ENCODE results near the gene KIF19.

DNA sequence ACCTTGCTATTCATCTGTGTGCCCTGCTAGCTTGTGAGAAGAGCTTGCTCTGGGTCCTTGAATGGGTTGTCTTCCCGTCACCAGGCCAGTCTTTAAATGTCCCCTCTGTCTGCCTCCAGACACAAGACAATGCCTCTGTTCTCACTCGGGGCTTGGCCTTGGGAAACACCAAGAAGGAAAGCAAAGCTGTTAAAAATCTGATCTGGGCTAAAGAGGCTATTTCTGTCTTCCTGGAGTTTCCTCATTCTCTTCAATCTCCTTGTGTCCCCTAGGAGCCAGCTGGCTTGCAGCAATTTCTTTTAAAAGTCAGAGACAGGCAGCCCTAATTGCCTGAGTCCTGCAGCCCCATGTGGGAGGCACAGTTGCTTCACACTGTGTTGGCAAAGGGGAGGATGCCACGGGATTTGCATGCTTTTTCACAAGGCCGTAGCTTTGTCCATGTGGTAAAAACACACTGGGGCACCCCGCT lies 49.5 kb upstream of the KIF19 start:
- TF ChIP-seq, protein P1, sequence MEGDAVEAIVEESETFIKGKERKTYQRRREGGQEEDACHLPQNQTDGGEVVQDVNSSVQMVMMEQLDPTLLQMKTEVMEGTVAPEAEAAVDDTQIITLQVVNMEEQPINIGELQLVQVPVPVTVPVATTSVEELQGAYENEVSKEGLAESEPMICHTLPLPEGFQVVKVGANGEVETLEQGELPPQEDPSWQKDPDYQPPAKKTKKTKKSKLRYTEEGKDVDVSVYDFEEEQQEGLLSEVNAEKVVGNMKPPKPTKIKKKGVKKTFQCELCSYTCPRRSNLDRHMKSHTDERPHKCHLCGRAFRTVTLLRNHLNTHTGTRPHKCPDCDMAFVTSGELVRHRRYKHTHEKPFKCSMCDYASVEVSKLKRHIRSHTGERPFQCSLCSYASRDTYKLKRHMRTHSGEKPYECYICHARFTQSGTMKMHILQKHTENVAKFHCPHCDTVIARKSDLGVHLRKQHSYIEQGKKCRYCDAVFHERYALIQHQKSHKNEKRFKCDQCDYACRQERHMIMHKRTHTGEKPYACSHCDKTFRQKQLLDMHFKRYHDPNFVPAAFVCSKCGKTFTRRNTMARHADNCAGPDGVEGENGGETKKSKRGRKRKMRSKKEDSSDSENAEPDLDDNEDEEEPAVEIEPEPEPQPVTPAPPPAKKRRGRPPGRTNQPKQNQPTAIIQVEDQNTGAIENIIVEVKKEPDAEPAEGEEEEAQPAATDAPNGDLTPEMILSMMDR (conservative IDR thresholded peaks at IDR 0.05; ENCODE audit: low read length): no peak
- TF ChIP-seq EZH2phosphoT487 (IDR thresholded peaks at IDR 0.05; ENCODE audit: borderline replicate concordance): no peak
